ENCODE measurements around the gene VTI1A. TPM values are rescaled to one million over a fixed set of nuclear protein-coding genes. Genes with fewer than 3 reads are reported as not detected.

Gene VTI1A
- total RNA-seq, 2 donors from 2014 or later: 53.3 to 57.5 TPM

DNA sequence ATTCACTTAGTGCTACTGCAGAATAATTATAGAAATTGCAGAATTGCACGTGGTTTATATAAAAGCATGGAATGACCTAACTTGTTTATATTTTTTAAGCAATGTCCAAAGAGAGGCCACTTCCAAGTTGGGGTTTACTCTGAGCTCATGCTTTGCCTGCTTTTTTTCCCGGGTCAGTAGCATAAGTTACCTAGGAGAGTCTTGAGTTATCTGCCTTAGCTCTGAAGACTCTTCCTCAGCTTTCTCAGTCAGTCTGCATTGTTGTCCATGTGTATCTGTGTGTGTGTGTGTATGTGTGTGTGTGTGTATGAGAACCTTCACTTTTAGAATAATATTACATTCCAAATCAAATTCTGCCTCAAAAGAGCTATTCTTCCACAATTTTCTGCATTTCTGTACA, 263.5 kb downstream of the VTI1A start:
- TF ChIP-seq, protein P1, sequence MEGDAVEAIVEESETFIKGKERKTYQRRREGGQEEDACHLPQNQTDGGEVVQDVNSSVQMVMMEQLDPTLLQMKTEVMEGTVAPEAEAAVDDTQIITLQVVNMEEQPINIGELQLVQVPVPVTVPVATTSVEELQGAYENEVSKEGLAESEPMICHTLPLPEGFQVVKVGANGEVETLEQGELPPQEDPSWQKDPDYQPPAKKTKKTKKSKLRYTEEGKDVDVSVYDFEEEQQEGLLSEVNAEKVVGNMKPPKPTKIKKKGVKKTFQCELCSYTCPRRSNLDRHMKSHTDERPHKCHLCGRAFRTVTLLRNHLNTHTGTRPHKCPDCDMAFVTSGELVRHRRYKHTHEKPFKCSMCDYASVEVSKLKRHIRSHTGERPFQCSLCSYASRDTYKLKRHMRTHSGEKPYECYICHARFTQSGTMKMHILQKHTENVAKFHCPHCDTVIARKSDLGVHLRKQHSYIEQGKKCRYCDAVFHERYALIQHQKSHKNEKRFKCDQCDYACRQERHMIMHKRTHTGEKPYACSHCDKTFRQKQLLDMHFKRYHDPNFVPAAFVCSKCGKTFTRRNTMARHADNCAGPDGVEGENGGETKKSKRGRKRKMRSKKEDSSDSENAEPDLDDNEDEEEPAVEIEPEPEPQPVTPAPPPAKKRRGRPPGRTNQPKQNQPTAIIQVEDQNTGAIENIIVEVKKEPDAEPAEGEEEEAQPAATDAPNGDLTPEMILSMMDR (IDR thresholded peaks at IDR 0.05): no peak
- TF ChIP-seq POLR2AphosphoS5 (IDR thresholded peaks at IDR 0.05): no peak
- Histone ChIP-seq H3K9me3 (no peaks in the 10 kb centered on the region), H3K36me3 (no peaks in the 10 kb centered on the region), H3K27ac (no peak overlapping the region), H3K4me3 (no peak overlapping the region), H3K4me1 (replicated peaks) (no peaks in the 10 kb centered on the region), H3K27me3 (replicated peaks; ENCODE audit: insufficient read depth) (no peaks in the 10 kb centered on the region)
- intact Hi-C loops (cut with DNase I): loop anchor here (10.0 kb wide), 1 partner anchor 674 kb away; no protein-coding TSS in a partner anchor
- DNase-seq (ENCODE audit: low spot score): no peak
- 66% methylated on average over 2 of the region's 2 CpGs for WGBS

GRCh38 chr10:112711366-112711765, 264.4 kb downstream of the VTI1A start:
- intact Hi-C loops (cut with DNase I): loop anchor here (10.0 kb wide), 1 partner anchor 673 kb away; no protein-coding TSS in a partner anchor
- Histone ChIP-seq H3K9me3 (no peaks in the 10 kb centered on the region), H3K27me3 (replicated peaks; ENCODE audit: insufficient read depth) (no peaks in the 10 kb centered on the region), H3K36me3 (no peaks in the 10 kb centered on the region), H3K4me1 (replicated peaks) (no peaks in the 10 kb centered on the region), H3K27ac (no peak overlapping the region), H3K4me3 (no peak overlapping the region)
- 90% methylated on average over 8 of the region's 8 CpGs for WGBS
- no peak for DNase-seq (ENCODE audit: low spot score)
- TF ChIP-seq, protein P1 (IDR thresholded peaks at IDR 0.05): no peak
- TF ChIP-seq POLR2A (IDR thresholded peaks at IDR 0.05) (no peak), POLR2AphosphoS5 (IDR thresholded peaks at IDR 0.05) (no peak)

DNA sequence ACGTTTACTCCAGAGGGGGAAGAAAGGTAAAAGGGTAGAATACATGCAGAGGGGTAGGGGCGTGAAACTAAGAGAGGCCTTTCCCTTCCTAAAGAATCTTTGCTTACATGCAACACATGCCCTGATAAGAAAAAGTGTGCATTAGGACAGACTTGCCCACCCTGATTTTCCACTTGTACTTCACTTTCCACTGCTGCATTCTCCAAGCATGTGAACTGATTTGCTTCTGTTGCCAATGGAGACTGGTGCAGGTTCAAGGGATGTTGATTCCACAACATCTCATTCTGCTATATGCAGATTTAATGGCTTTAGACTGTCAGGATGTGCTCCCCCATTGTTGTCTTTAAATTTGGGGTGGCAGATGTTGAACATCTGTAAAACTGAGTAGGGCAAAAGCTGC, 265.5 kb downstream of the VTI1A start:
- no peak overlapping the region for H3K27ac ChIP-seq
- intact Hi-C loops (cut with DNase I): loop anchor here (10.0 kb wide), 1 partner anchor 672 kb away; no protein-coding TSS in a partner anchor
- H3K4me1 ChIP-seq (replicated peaks): no peaks in the 10 kb centered on the region
- no peaks in the 10 kb centered on the region for H3K9me3 ChIP-seq
- H3K4me3 ChIP-seq: no peak overlapping the region
- no peaks in the 10 kb centered on the region for H3K36me3 ChIP-seq
- 72% methylated on average over 2 of the region's 2 CpGs for WGBS
- no peaks in the 10 kb centered on the region for H3K27me3 ChIP-seq (replicated peaks; ENCODE audit: insufficient read depth)
- no peak for TF ChIP-seq POLR2A (IDR thresholded peaks at IDR 0.05)
- no peak for TF ChIP-seq POLR2AphosphoS5 (IDR thresholded peaks at IDR 0.05)
- no peak for DNase-seq (ENCODE audit: low spot score)

DNA sequence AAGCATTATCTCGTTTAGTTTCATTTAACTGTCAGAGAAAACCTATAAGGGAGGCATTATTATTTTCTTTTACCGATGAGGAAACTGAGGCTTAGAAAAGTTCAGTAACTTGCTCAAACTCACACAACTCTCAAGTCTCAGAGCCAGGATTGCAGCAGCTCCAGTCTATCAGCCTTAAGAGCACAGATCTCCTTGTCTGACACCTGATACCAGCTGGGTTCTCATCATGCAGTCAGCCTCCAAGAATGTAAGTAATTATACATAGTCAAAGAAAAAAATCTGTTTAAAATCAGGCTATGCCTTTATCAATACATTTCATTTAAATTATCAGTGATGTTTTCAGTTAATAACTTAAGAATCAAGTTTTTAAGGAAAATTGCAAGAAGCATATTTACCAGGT, 266.4 kb downstream of the VTI1A start:
- Histone ChIP-seq H3K4me3 (no peak overlapping the region), H3K36me3 (no peaks in the 10 kb centered on the region), H3K9me3 (no peaks in the 10 kb centered on the region), H3K27ac (no peak overlapping the region), H3K27me3 (replicated peaks; ENCODE audit: insufficient read depth) (no peaks in the 10 kb centered on the region), H3K4me1 (replicated peaks) (no peaks in the 10 kb centered on the region)
- DNase-seq (ENCODE audit: low spot score): no peak
- WGBS: 93% methylated on average over 2 of the region's 2 CpGs
- intact Hi-C loops (cut with DNase I): loop anchor here (10.0 kb wide), 1 partner anchor 671 kb away; no protein-coding TSS in a partner anchor
- no peak for TF ChIP-seq POLR2A (IDR thresholded peaks at IDR 0.05)
- no peak for TF ChIP-seq POLR2AphosphoS5 (IDR thresholded peaks at IDR 0.05)
- TF ChIP-seq, protein P1 (IDR thresholded peaks at IDR 0.05): no peak

DNA sequence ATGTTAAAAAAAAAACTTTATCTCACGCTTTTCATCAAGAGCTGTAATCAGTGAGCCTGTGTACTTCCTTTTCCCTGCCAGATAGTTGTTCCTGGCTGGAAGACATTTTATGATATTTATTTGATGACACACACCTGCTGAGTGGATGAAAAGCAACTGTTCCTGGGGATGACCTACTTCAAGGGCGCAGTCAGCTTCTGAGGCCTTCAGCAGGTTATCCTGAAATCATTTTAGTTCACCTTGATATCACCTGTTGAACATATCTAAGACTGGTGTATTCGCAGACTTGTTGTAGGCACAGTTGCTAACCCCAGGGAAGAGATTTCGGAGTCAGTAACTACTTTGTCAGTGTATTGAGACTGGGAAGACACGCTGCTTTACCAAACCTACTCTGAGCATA, 268.6 kb downstream of the VTI1A start:
- no peak overlapping the region for H3K4me3 ChIP-seq
- WGBS: 80% methylated on average over 5 of the region's 5 CpGs
- no peaks in the 10 kb centered on the region for H3K9me3 ChIP-seq
- no peaks in the 10 kb centered on the region for H3K27me3 ChIP-seq (replicated peaks; ENCODE audit: insufficient read depth)
- intact Hi-C loops (cut with DNase I): loop anchor here (10.0 kb wide), 1 partner anchor 669 kb away; no protein-coding TSS in a partner anchor
- H3K36me3 ChIP-seq: no peaks in the 10 kb centered on the region
- no peak for DNase-seq (ENCODE audit: low spot score)
- no peak for TF ChIP-seq POLR2AphosphoS5 (IDR thresholded peaks at IDR 0.05)
- TF ChIP-seq, protein P1 (IDR thresholded peaks at IDR 0.05): no peak
- no peak for TF ChIP-seq POLR2A (IDR thresholded peaks at IDR 0.05)
- H3K27ac ChIP-seq: no peak overlapping the region
- H3K4me1 ChIP-seq (replicated peaks): no peaks in the 10 kb centered on the region
